HepG2 (cell line): ENCODE measurements around the gene NXPE3. TPM values are rescaled to one million over a fixed set of nuclear protein-coding genes. Genes with fewer than 3 reads are reported as not detected.
A peak's percentile ranks its signal among the peaks of the same experiment; 100 is the strongest.

Source experiments
- CENPT ChIP-seq: sonication (generic); formaldehyde crosslinking; IDR thresholded peaks from 2 replicates; pipeline ENCODE4 v1.8.0; 2022; ENCODE audit warnings: low read depth, mild to moderate bottlenecking, moderate library complexity, missing genetic modification reagents
- GPBP1L1 ChIP-seq: sonication (generic); formaldehyde crosslinking; IDR thresholded peaks from 2 replicates; pipeline ENCODE4 v1.5.0; 2020; ENCODE audit warnings: mild to moderate bottlenecking, missing genetic modification reagents
- HOXA3 ChIP-seq: sonication (generic); formaldehyde crosslinking; IDR thresholded peaks from 2 replicates; pipeline ENCODE4 v1.5.0; 2020; ENCODE audit warnings: missing genetic modification reagents
- PREB ChIP-seq: sonication (generic); formaldehyde crosslinking; IDR thresholded peaks from 2 replicates; pipeline ENCODE4 v1.4.0; 2020; ENCODE audit warnings: missing genetic modification reagents
- THAP9 ChIP-seq: sonication (generic); formaldehyde crosslinking; IDR thresholded peaks from 2 replicates; pipeline ENCODE4; 2020; ENCODE audit warnings: missing genetic modification reagents, mild to moderate bottlenecking, borderline replicate concordance
- ZBED4 ChIP-seq: sonication (generic); formaldehyde crosslinking; IDR thresholded peaks from 2 replicates; pipeline ENCODE4 v1.4.0; 2020; ENCODE audit warnings: missing genetic modification reagents, borderline replicate concordance
- ZBTB44 ChIP-seq: sonication (generic); formaldehyde crosslinking; IDR thresholded peaks from 2 replicates; pipeline ENCODE4 v1.4.0; 2020; ENCODE audit warnings: missing genetic modification reagents
- ZNF101 ChIP-seq: sonication (generic); formaldehyde crosslinking; IDR thresholded peaks from 2 replicates; pipeline ENCODE4 v1.4.0; 2020; ENCODE audit warnings: mild to moderate bottlenecking, low read depth, missing genetic modification reagents, borderline replicate concordance
- ZNF362 ChIP-seq: sonication (generic); formaldehyde crosslinking; IDR thresholded peaks from 2 replicates; pipeline ENCODE4 v1.4.0; 2020; ENCODE audit warnings: missing genetic modification reagents, mild to moderate bottlenecking, borderline replicate concordance
- ZNF513 ChIP-seq: sonication (generic); formaldehyde crosslinking; conservative IDR thresholded peaks from 2 replicates; pipeline ENCODE4 v1.5.0; 2020; ENCODE audit warnings: missing genetic modification reagents
- ZNF644 ChIP-seq: IDR thresholded peaks from 2 replicates; pipeline ENCODE4 v1.6.1; 2016; ENCODE audit warnings: low read depth
- polyA plus RNA-seq, 8 experiments: library from polyadenylated mRNA; depleted of rRNA in 3 of 8; stranded (reverse) in 7 of 8; unstranded in 1 of 8; fragments of >200 nt; fragmentation: Illumina TruSeq in 4 of 8; extraction: Trizol in 4 of 8; gene quantifications; 2 replicates each; pipeline versions ENCODE4 v1.2.1 to v1.2.3, GENCODE V29; 2011 to 2016; ENCODE audit warnings: low read depth in 4 of 8, missing spikeins in 1 of 8, mixed read lengths in 1 of 8; ENCODE audit not compliant: insufficient read depth in 1 of 8
- total RNA-seq, 5 experiments: library from RNA; depleted of rRNA; stranded (reverse); fragments of >200 nt; fragmentation: Illumina TruSeq; extraction: Trizol; gene quantifications; 2 replicates each; pipeline ENCODE4 v1.2.3, GENCODE V29; 2016; ENCODE audit warnings: low read depth in 1 of 5

Gene NXPE3
- total and polyA plus RNA-seq, 2 of the 13 experiments (the other 11 are each of a cell fraction or from before 2014, with no cell fraction given): 3.5 to 4.7 TPM

- TF ChIP-seq ZBED4: no peak; the same call in 1 of the 2 replicates
- peak; percentile 22; the same call in 1 of the 2 replicates for TF ChIP-seq ZBTB44 (CRISPR knock-in tag)
- no peak for TF ChIP-seq PREB (CRISPR knock-in tag)
- TF ChIP-seq THAP9 (CRISPR knock-in tag): peak; percentile 64; the same call in 1 of the 2 replicates
- peak; percentile 80; the same call in 1 of the 2 replicates for TF ChIP-seq CENPT (CRISPR knock-in tag)
- peak; percentile 74 for TF ChIP-seq HOXA3 (CRISPR knock-in tag)
- TF ChIP-seq GPBP1L1 (CRISPR knock-in tag): no peak
- TF ChIP-seq ZNF101: no peak
- no peak for TF ChIP-seq ZNF644
- no peak for TF ChIP-seq ZNF362 (CRISPR knock-in tag)
- TF ChIP-seq ZNF513 (CRISPR knock-in tag): no peak
Measured at GRCh38 chr3:101779047-101779821, at the start of gene NXPE3 (continued).
